Stimulated activated effector memory CD8-positive, alpha-beta T cell treated with anti-CD3 and anti-CD28 coated beads, Interleukin-12 subunit alpha, Interleukin-12 subunit beta, amount 100 ng/mL, for 72 hours (primary cell): ENCODE results near the gene MAD1L1.

ENCODE experiments used
- ATAC-seq: fragments of 150-1000 bp; cut with Tn5 transposase; 2 replicates; pipeline ENCODE4 v1.10.0; 2021
- DNase-seq, 2 donors: peaks; one replicate each; pipeline ENCODE4 v3.0.0; 2021 to 2022; ENCODE audit warnings: low spot score in 2 of 2
- H3K27ac Mint-ChIP-seq: one replicate; pipeline ENCODE4 v1.8.0; 2022; ENCODE audit warnings: mild to moderate bottlenecking, mixed read lengths
- H3K36me3 Mint-ChIP-seq: one replicate; pipeline ENCODE4 v1.8.0; 2022; ENCODE audit warnings: mild to moderate bottlenecking, mixed read lengths
- H3K4me1 Mint-ChIP-seq: one replicate; pipeline ENCODE4 v1.8.0; 2022; ENCODE audit warnings: mixed read lengths
- H3K4me3 Mint-ChIP-seq: one replicate; pipeline ENCODE4 v1.8.0; 2022; ENCODE audit warnings: mild to moderate bottlenecking, mixed read lengths
- H3K9me3 Mint-ChIP-seq: one replicate; pipeline ENCODE4 v1.8.0; 2022; ENCODE audit warnings: mixed read lengths

MAD1L1 gene

GRCh38 chr7:1895664-1896515 is 336.9 kb downstream of the MAD1L1 start:
- DNase-seq (no peak), ATAC-seq (no peak)
- Mint-ChIP-seq H3K36me3 (peaks cover 6% of the 10 kb centered on the region), H3K27ac (no peak overlapping the region), H3K9me3 (no peaks in the 10 kb centered on the region), H3K4me3 (no peak overlapping the region), H3K4me1 (peaks cover 33% of the 10 kb centered on the region)

DNA sequence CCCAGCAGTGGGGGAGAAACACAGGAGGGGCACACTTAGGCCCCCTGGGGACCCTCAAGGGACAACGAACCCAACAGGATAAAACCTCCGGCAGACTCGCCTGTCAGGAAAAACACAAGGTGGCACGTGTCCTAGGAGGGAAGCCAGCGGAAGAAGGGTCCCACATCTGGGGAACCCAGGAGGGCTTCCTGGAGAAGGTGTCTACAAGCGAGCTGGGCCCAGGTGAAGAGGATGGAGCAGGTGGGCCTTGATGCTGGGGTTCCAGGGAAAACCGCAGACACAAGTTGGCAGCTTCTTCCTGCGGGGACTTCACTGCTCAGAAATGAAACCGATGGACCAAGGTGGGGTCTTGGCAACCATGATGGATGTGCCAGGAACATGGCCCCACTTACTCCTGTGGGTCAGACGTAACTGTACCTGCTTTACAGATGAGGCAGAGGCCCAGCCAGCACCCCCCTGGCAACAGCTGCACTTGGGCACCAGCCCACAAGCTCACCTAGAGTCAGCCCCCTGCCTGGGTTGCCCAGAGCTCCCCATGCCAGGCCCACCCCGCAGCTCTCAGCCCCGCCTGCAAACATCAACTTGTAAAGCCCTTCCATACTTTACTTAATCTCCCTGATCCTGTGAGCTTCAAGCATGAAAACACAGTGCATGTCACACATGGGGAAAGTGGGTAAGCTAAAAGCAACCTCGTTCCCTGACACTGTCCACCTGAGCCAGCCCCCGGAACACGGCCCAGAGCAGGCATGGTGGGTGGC is 337.7 kb downstream of the MAD1L1 start:
- no peak for DNase-seq
- peaks cover 35% of the 10 kb centered on the region for H3K4me1 Mint-ChIP-seq
- no peak overlapping the region for H3K4me3 Mint-ChIP-seq
- ATAC-seq: no peak
- H3K36me3 Mint-ChIP-seq: peaks cover 6% of the 10 kb centered on the region
- H3K9me3 Mint-ChIP-seq: no peaks in the 10 kb centered on the region
- H3K27ac Mint-ChIP-seq: peak overlapping the region; percentile 73

GRCh38 chr7:1894313-1894900 is 338.3 kb downstream of the MAD1L1 start:
- DNase-seq (no peak), ATAC-seq (no peak)
- Mint-ChIP-seq H3K4me3 (no peak overlapping the region), H3K27ac (peak overlapping the region; percentile 73), H3K9me3 (no peaks in the 10 kb centered on the region), H3K4me1 (peaks cover 34% of the 10 kb centered on the region), H3K36me3 (peaks cover 6% of the 10 kb centered on the region)

- H3K4me3 Mint-ChIP-seq: no peak overlapping the region
- DNase-seq (no peak), ATAC-seq (no peak)
- H3K4me1 Mint-ChIP-seq: peaks cover 34% of the 10 kb centered on the region
- peak overlapping the region; percentile 73 for H3K27ac Mint-ChIP-seq
- peaks cover 6% of the 10 kb centered on the region for H3K36me3 Mint-ChIP-seq
- no peaks in the 10 kb centered on the region for H3K9me3 Mint-ChIP-seq
Observed at GRCh38 chr7:1893451-1893850, 339.3 kb downstream of the MAD1L1 start.

GRCh38 chr7:1893036-1893435 is 339.7 kb downstream of the MAD1L1 start:
- ATAC-seq (no peak), DNase-seq (no peak)
- H3K27ac Mint-ChIP-seq: no peak overlapping the region
- H3K4me1 Mint-ChIP-seq: peaks cover 33% of the 10 kb centered on the region
- H3K4me3 Mint-ChIP-seq: no peak overlapping the region
- H3K9me3 Mint-ChIP-seq: no peaks in the 10 kb centered on the region
- H3K36me3 Mint-ChIP-seq: peaks cover 6% of the 10 kb centered on the region

GRCh38 chr7:1892011-1892965 is 340.5 kb downstream of the MAD1L1 start:
- DNase-seq (no peak), ATAC-seq (no peak)
- H3K4me1 Mint-ChIP-seq: peaks cover 26% of the 10 kb centered on the region
- H3K4me3 Mint-ChIP-seq: no peak overlapping the region
- no peaks in the 10 kb centered on the region for H3K9me3 Mint-ChIP-seq
- H3K36me3 Mint-ChIP-seq: peaks cover 6% of the 10 kb centered on the region
- peak overlapping the region; percentile 76 for H3K27ac Mint-ChIP-seq

DNA sequence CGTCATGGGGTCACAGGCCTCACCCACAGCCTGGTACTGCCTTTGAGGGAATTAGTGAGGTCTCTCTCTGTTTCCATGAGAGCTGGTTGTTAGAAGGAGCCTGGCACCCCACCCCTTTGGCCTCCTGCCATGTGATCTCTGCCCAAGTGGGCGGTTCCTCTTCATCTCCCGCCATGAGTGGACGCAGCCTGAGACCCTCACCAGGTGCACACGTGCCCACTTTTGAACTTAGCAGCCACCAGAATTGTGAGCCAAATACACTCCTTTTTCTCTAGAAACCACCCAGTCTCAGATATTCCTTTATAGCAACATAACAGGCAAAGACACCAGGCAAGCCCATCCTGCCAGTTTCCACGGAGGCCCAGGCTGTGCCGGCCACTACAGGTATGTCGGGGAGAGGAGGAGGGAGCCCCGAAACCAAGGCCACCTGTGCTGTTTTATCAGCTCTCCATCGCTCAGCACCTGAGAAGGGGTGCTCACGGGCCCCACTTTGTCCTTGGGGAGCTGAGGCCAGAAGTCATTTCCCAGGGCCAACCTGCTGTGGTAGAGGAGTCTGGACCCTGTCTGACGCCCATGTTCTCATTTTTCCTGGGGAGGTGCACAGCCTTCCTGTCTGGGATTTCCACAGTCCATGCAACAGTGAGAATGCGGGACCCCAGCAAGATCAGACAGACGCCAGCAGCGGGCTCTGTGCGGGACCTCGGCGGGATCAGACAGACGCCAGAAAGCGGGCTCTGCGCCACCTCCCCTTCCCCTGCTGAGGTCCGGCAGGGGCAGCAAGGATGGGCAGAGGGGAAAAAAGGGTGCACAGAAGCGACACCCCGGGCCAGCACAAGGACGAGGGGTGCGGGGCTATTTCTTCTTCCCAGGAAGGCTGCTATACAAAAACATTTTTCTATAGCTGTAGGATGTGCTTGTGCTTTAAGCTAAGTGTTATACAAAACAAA is 342.2 kb downstream of the MAD1L1 start:
- no peaks in the 10 kb centered on the region for H3K9me3 Mint-ChIP-seq
- H3K36me3 Mint-ChIP-seq: peaks cover 6% of the 10 kb centered on the region
- H3K4me3 Mint-ChIP-seq: no peak overlapping the region
- DNase-seq (no peak), ATAC-seq (no peak)
- peaks cover 34% of the 10 kb centered on the region for H3K4me1 Mint-ChIP-seq
- peak overlapping the region; percentile 69 for H3K27ac Mint-ChIP-seq

DNA sequence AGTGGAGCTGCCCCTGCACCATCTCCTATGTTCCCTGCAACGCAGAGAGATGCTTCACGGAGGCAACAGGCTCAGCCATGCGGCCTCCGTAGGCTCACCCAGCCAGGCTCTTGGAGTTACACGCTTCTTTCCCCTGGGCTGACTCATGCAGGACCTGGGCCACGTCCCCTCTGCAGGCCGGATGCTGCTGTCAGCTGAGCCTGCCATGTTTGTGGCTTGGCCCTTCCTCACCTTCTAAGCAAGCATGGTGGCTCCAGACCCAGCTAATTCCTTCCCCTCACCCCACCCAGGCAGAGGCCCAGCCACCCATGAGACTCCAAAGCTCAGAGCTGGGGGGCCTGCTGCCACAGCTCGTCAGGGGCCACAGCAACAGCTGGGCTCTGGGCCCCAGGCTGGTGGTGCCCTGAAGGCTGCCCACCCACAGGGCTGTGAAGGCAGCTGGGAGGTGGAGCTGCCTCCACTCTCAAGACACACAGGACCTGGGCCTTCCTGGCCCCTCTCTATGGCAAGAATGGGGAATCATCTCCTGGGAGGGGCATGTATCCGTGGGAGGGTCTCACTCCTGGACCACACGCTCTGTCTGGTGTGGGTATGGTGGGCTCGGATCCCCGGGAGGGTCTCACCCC is 343.1 kb downstream of the MAD1L1 start:
- Mint-ChIP-seq H3K36me3 (peaks cover 6% of the 10 kb centered on the region), H3K9me3 (no peaks in the 10 kb centered on the region), H3K4me1 (peaks cover 40% of the 10 kb centered on the region), H3K4me3 (no peak overlapping the region), H3K27ac (peak overlapping the region; percentile 69)
- ATAC-seq (peak; percentile 78), DNase-seq (no peak)

DNA sequence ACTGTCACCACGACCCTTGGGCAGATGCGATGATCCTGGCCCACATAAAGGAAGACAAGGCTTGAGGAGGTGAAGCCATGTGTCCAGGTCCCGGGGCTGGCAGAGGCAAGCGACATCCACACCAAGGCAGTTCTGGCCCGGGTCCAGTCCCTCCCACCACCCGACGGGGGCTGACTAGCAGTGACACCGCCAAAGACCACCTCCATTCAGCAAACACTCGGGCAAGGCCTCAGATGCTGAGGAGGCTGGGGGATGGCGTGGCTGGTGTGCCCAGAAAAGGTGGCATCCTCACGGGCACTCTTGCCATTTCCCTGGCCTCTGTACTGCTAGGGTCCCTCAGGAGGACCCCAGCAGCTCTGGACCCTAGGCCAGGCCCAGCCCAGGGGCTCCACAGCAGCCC is 343.7 kb downstream of the MAD1L1 start:
- Mint-ChIP-seq H3K9me3 (no peaks in the 10 kb centered on the region), H3K4me1 (peaks cover 40% of the 10 kb centered on the region), H3K27ac (peak overlapping the region; percentile 69), H3K4me3 (no peak overlapping the region), H3K36me3 (peaks cover 5% of the 10 kb centered on the region)
- DNase-seq (no peak), ATAC-seq (no peak)

DNA sequence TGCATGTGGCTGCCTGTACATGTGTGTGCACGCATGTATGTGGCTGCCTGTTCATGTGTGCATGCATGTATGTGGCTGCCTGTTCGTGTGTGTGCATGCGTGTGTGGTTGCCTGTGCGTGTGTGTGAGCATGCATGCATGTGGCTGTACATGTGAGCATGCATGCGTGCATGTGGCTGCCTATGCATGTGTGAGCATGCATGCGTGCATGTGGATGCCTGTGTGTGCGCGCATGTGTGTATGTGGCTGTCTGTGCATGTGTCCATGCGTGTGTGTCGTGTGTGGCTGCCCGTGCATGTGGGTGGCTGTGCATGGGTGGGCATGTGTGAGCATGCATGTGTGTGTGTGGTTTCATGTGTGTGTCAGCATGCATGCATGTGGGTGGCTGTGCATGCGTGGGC is 344.3 kb downstream of the MAD1L1 start:
- ATAC-seq: no peak
- no peak overlapping the region for H3K4me3 Mint-ChIP-seq
- H3K27ac Mint-ChIP-seq: no peak overlapping the region
- no peaks in the 10 kb centered on the region for H3K9me3 Mint-ChIP-seq
- peaks cover 40% of the 10 kb centered on the region for H3K4me1 Mint-ChIP-seq
- no peaks in the 10 kb centered on the region for H3K36me3 Mint-ChIP-seq
- no peak for DNase-seq

DNA sequence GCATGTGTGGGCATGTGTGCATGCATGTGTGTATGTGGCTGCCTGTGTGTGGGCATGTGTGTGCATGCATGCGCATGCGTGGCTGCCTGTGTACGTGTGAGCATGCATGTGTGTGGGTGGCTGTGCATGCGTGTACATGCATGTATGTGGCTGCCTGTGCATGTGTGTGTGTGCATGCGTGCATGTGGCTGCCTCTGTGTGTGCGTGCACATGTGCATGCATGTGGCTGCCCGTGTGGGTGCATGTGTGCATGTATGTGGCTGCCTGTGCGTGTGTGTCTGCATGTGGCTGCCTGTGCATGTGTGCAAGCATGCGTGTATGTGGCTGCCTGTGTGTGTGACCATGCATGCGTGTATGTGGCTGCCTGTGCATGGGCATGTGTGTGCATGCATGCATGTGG is 345.5 kb downstream of the MAD1L1 start:
- peaks cover 47% of the 10 kb centered on the region for H3K4me1 Mint-ChIP-seq
- ATAC-seq (no peak), DNase-seq (no peak)
- H3K36me3 Mint-ChIP-seq: no peaks in the 10 kb centered on the region
- H3K9me3 Mint-ChIP-seq: no peaks in the 10 kb centered on the region
- H3K4me3 Mint-ChIP-seq: no peak overlapping the region
- H3K27ac Mint-ChIP-seq: no peak overlapping the region

DNA sequence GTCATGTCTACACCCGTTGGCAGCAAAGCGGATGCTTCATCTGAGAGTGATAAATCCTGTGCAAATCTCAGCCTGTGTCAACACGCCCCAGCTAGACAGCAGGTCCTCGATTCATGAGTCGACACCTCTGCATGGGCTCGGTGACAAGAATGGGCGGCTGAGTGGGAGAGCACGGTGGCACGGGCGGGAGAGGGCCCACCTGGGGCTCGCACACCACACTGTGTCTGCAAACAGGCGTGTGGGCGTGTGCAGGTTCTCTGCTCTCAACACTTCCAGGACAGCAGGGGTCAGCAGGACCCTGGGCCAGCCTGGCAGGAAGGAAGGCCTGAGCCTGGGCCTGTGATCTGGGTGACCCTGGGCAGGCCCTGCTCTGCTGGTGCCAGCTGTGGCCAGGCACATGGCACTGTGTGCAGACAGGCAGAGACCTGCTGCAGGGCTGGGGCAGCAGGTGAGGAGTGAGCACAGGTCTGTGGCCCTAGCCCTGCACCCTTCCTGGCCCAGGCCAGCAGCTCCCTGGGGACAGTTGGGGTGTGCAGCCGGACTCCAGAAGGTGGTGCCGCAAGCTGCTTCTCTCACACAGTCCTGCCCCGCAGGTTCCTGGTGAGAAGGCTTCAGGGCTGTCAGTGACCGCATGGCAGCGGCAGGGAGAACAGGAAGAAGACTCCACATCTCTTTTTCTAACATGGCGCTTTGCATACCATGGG is 346.2 kb downstream of the MAD1L1 start:
- H3K36me3 Mint-ChIP-seq: no peaks in the 10 kb centered on the region
- ATAC-seq (no peak), DNase-seq (no peak)
- no peak overlapping the region for H3K4me3 Mint-ChIP-seq
- peaks cover 47% of the 10 kb centered on the region for H3K4me1 Mint-ChIP-seq
- no peaks in the 10 kb centered on the region for H3K9me3 Mint-ChIP-seq
- H3K27ac Mint-ChIP-seq: peak overlapping the region; percentile 54
